CD4-positive, alpha-beta T cell treated with Interleukin-4 for 4 hours (primary cell): ENCODE measurements around the gene OR52E2.
"Not testable (repeated sequence)": the region's sequence is repeated elsewhere in the genome, so short reads cannot be mapped to it uniquely, and the experiment has no call there.

Source experiments
- DNase-seq: peaks from one replicate; pipeline ENCODE4 v3.0.0-alpha.2; 2020

Gene OR52E2

DNA sequence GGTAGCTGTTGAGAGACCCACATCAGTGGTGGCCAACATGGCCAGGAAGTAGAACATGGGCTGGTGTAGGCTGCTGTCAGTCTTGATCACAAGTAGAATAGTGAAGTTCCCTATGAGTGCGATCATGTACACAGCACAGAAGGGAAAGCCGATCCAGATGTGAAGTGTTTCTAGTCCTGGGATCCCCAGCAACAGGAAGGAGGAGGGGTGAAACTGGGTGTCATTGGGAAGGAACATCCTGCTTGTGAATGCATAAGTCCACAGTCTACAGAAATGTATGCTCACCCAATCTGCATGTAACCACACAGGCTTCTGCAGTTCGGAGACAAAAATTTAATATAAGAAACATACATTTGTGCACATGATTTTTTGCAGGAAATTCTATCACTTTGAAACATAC, at the start of gene OR52E2:
Gene OR52E2 (minus strand): TSS at position 237 of the 400 bp plus-strand sequence. CDS start 0 bp downstream, at position 237.
- no peak for DNase-seq

DNA sequence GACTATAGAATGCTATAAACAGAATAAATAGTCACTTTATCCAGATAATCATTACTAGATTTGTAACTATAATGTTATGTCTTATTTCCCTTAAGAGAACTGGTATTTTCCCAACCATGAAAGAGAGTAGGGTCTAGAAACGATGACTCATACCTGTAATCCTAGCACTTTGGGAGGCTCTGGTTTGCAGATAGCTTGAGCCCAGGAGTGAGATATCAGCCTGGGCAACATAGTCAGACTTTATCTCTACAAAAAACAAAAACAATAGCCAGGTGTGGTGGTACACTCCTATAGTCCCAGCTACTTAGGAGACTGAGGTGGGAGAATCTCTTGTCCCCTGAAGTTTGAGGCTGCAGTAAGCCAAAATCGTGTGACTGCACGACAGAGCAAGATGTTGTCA, 47.9 kb upstream of the OR52E2 start:
- DNase-seq, result no peak

DNA sequence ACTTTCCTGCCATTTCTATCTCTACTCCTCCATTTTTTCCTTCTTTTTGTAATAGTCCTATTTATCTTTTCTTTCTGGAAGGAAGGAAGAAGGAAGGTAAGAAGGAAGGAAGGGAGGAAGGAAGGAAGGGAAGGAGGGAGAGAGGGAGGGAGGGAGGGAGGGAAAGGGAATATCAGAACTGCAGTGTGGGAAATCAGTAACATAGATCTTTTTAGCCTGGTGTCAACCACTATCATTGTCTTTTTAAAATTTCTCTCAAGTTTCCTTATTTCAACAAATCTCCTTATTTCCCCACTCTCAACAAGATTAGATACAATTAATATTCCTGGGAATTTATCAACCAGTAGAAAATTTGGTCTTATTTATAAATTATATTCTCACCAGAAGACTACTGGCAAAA, 43.6 kb upstream of the OR52E2 start:
- no peak for DNase-seq

DNA sequence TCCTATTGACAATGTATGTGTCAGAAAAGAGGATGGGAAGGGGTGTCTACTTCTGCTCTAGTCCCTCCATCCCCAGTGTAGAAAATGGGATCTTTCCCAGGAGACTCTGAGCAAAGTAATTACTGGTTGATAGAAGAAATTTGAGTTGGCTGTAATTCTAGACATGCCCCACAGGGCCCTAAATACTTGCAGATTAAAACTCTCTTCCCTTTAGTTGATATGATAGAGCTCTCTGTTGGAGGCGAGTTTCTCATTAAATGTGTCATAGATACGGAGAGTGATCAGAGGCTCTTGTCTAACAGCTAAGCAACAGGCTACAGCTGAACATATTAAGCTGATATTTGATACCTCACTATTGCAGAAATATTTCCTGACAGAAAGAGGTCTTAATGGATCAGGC, 42.8 kb upstream of the OR52E2 start:
- DNase-seq, result no peak

DNA sequence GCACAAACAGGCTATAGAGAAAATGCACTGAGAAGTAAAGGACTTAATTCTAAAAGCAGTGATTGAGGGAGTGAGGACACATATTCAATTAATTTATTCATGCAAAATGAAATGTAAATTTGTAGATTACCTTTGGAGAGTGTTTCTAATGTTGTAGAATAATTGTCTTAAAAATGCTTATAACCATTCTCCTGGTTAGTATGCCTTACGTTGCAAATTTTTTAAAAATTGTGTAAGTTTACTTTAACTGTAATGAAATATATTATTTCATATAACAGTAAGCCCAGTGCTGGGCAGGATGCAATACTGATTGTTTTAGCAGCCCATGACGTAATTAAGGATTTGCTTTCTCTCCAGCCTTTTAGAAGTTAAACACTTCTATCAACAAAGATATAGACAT, 36.6 kb upstream of the OR52E2 start:
- DNase-seq, result no peak

DNA sequence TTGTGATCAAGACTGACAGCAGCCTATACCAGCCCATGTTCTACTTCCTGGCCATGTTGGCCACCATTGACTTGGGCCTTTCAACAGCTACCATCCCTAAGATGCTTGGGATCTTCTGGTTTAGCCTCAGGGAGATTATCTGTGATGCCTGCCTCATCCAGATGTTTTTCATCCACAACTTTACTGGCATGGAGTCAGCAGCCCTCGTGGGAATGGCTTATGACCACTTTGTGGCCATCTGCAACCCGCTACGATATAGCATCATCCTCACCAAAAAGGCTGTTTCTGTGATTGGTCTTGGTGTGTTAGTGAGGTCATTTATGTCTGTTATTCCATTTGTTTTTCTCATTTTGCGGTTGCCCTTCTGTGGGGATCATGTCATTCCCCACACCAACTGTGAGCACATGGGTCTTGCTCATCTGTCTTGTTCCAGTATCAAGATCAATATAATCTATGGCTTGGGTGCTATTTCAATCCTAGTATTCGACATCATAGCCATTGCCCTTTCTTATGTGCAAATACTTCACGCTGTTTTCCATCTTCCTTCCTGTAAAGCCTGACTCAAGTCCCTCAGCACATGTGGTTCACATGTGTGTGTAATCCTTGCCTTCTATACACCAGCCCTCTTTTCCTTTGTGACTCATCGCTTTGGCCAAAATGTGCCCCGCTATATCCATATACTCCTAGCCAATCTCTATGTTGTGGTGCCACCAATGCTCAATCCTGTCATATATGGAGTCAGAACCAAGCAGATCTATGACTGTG, 33.6 kb upstream of the OR52E2 start:
- no peak for DNase-seq

DNA sequence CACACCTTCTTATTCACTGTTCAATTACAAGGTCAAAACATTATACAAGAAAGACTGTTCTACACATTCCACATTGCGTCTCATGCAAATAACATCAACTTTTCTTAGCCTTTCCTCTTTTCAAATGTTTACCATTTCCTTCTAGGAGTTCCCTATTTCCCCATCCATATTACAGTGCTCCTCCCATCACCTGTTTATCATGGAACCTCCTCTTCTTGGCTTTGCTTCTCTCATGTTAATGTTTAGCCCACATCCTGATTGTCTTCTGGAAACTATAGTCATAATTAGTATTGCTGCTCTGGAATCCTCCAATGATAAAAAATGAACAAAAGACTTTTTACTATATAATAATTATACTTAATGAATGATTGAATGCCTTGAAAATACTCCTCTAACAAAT, 31.2 kb upstream of the OR52E2 start:
- no peak for DNase-seq

DNA sequence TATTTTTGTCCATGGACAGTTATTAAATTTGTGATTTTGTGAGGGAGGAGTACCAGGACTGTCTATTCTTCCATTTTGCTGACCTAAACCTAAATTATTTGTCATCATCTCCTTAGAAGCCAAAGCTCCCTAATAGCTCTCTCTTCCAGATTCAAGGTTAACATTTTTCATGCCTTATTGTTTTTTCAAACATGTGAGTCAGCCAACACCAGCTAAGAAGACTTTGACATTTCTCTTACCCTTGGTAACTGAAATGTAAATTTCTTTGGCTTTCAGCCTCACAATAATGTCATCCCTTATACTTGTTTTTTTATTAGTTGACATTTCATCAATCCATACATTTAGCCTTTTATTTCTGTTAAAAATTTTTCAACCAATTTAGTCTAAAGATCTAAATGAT, 29.1 kb upstream of the OR52E2 start:
- no peak for DNase-seq

DNA sequence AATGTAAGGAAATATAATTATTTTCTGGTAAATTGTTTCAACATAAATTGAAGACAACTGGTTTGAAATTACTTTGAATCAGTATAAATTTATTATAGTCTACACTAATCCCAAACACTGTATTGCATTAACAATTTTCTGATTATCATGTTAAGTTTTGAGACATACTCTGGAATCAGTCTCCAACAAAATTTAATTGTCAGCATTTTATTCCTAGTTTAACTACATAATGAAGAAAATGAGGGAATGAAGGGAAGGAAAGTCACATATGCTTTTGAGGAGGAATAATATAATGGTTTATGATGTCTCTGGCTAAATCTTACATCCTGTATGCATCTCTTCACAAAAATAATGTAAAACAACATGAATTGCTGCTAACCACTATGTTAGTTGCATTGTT, 24.2 kb upstream of the OR52E2 start:
- no peak for DNase-seq

DNA sequence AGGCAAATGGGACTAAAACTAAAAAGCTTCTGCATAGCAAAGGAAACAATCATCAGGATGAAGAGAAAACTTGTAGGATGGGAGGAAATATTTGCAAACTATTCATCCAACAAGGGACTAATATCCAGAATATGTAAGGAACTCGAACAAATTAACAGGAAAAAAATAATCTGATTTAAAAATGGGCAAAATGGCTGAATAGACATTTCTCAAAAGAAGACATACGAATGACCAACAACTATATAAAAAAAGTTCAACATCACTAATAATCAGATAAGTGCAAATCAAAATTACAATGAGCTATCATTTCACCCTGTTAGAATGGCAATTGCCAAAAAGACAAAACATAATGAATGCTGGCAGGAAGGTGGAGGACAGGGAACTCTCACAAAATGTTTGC, 22.0 kb upstream of the OR52E2 start:
- DNase-seq, result no peak

DNA sequence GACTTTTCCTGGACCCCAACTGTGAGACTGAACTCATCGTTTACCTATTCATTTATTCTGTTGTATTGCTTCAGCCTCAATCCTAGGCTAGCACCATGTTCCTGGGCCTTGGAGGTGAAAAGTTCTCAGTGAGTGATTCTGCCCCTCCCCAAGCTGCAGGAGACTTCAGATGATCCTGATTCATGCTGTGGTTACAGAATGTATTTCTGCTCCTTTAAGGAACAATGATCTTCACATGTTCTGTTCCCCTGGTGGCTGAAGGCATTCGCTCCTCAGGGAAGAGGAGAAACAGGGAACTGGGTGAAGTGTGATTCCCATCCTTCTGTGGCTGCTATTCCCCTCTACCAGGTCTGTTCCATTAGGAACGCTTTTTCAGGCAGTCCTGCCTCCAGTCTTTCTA, 12.4 kb upstream of the OR52E2 start:
- no peak for DNase-seq

DNA sequence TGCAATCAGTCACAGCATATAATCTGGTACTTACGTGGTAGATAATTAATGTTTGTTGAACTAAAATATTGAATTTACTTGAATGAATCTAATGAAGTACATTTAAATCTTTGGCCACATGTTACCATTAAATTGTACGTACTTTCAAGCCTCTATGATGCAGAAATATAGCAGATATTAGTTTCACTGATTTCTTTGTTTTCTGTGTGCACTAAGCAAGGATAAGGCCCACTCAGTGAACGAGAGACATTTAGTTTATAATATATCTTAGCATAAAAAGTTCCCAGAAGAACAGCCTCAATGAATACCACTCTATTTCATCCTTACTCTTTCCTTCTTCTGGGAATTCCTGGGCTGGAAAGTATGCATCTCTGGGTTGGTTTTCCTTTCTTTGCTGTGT, 9.8 kb upstream of the OR52E2 start, which contains the start of gene OR52E1:
Gene OR52E1 (plus strand): TSS at position 301 of the 400 bp plus-strand sequence.
- no peak for DNase-seq

DNA sequence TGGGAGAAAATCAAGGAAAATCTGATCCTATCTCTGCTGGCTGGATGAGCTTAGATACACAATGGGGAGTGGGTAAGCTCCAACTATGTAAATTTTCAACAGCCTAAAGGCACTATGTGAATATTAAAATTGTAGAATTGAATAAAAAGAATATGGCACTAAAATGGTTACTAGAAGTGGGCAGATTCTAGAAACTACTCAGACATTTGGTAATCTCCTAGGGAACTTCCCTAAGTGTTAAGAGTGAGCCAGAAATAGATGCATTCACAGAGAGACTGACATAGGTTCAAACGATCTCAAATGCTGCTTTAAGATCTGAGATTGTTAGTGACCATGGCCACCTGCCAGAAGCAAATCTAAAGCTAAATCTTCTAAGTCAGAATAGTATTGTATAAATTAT, 5.6 kb upstream of the OR52E2 start:
- no peak for DNase-seq

DNA sequence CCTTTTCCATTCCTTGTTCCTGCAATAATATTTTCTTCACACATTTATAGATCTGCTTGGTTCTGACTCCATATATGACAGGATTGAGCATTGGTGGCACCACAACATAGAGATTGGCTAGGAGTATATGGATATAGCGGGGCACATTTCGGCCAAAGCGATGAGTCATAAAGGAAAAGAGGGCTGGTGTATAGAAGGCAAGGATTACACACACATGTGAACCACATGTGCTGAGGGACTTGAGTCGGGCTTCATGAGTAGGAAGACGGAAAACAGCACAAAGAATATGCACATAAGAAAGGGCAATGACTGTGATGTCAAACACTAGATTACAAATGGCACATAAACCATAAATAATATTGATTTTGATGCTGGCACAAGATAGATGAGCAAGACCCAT, 748 bp downstream of the OR52E2 start:
- not testable (repeated sequence) for DNase-seq

DNA sequence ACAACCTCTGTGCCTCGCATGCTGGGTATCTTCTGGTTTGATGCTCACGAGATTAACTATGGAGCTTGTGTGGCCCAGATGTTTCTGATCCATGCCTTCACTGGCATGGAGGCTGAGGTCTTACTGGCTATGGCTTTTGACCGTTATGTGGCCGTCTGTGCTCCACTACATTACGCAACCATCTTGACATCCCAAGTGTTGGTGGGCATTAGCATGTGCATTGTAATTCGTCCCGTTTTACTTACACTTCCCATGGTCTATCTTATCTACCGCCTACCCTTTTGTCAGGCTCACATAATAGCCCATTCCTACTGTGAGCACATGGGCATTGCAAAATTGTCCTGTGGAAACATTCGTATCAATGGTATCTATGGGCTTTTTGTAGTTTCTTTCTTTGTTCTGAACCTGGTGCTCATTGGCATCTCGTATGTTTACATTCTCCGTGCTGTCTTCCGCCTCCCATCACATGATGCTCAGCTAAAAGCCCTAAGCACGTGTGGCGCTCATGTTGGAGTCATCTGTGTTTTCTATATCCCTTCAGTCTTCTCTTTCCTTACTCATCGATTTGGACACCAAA, 12.6 kb downstream of the OR52E2 start:
- DNase-seq, result no peak

DNA sequence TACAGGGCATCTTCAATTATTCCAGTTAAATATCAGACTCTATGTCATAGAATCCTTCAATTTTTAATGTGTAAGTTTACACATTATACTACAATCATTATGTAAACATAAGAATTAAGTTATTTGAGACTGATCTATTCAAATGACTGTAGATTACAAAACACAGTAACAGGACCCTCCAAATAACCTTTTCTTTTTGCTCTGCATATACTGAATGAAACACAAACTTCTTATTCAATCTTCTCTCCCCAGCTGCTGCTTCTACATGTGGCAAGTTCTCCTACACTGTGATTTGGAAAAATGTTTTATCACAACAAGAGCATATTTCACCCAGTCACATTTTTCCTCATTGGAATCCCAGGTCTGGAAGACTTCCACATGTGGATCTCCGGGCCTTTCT, 13.2 kb downstream of the OR52E2 start, which contains the start of gene OR52J3:
Gene OR52J3 (plus strand): TSS at position 301 of the 400 bp plus-strand sequence. CDS start 0 bp downstream, at position 301.
- DNase-seq, result no peak

DNA sequence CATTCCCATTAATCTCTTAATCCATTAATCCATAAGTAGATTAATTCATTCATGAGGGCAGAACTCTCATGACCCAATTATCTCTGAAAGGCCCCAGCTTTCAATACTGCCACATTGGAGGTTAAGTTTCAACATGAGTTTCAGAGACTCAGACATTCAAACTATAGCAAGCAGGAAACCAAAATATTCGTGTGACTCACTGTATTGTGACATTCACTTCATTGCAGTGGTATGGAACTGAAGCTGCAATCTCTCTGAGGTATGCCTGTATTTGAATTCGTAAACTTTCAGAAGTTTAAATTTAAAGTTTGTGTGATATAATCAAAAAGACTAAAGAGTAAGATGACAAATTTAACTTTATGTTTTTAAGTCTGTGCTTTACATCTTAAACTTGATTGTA, 16.0 kb downstream of the OR52E2 start:
- no peak for DNase-seq

DNA sequence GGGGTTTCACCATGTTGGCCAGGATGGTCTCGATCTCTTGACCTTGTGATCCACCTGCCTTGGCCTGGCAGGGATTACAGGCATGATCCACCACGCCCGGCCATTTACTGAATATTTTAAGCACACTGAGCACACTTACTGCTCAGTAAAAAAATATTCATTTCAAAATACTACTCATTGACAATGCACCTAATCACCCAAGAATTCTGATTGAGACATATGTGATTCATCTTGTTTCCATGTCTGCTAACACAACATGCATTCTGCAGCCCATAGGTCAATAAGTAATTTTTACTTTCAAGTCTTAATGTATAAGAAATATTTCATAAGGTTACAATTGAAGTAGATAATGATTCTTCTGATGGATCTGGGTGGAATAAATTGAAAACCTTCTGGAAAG, 17.3 kb downstream of the OR52E2 start:
- DNase-seq, result no peak

DNA sequence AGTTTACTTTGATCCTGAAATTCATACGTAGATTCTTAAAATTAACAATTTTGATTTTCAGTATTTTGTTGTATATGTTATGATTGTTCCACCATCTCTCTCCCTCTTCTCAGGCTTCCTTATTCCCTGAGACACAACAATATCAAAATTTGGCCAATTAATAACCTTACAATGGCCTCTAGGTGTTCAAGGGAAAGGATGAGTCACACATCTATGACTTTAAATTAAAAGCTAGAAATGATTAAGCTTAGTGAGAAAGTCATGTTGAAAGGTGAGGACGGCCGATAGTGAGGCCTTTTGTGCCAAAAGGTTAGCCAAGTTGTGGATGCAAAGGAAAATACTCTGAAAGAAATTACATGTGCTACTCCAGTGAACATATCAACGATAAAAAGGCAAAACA, 18.6 kb downstream of the OR52E2 start:
- no peak for DNase-seq

DNA sequence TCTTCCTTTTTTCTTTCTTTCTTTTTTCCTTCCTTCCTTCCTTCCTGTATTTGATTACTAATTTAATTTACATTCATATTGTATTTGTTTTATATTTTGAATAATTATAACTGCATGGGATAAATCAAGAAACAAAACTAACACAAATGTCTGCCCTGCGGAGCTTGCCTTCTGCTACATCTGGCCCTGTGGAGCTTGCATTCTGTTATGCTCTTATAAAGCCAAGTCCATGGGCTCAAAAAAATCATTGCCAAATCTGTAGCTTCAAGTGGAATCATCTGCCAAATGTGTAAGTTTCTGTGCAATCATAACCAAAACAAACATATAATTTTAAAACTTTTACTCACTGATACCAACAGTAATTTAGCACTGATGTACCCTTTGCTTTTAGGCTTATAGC, 21.1 kb downstream of the OR52E2 start:
- DNase-seq, result no peak

DNA sequence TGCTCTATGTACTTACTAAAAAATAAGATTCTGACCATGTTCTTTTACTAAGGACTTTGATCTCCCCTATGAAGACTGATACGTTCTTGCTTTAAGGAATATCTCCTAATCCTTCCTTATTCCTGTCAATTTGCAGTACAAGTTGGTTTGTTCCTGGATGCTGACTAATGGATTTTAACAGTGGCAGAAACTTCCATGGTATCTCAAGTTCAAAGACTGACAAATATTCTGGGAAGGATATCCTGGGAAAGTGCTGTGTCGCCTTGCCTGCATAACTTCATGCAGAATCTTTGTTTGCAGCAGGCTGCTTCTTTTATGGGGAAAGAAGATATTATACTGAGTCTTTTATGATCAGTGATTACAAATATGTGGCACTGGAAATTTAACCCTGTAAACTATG, 21.5 kb downstream of the OR52E2 start:
- no peak for DNase-seq

DNA sequence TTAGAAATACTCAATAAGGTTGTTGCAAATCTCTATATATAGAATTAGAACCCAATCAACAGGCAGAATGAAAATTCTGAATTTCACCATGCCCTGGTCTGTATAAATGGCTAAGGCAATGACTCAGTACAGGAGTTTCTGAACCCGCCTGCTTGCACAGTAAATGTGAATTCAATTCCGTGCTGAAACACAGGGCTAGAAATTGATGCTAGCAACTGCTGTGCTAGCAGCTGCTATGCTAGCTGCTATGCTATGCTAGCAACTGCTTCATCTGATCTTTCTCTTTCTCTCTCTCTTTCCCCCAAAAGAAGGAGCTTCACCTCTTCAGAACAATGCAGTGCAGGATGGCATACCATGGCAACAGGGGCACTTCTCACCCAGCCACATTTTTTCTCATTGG, 22.8 kb downstream of the OR52E2 start:
- DNase-seq, result no peak

DNA sequence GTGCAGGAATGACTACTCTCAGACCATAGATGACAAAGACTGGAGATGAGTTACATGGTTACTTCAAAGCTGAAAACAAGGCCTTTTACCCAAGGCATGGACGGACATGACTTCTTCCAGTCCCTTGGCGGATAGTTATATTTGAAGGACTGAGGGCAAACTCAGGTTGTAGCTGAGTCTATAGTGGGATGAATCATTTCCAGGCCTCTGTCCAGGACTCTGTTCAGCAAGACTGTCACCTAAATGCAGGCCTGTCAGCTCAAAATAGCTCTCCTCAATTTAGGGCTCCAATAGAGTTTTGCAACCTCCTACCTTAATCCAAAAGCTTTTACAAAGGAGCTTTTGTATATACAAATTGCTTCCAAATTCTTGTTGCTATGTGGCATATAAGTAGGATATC, 37.4 kb downstream of the OR52E2 start:
- no peak for DNase-seq

DNA sequence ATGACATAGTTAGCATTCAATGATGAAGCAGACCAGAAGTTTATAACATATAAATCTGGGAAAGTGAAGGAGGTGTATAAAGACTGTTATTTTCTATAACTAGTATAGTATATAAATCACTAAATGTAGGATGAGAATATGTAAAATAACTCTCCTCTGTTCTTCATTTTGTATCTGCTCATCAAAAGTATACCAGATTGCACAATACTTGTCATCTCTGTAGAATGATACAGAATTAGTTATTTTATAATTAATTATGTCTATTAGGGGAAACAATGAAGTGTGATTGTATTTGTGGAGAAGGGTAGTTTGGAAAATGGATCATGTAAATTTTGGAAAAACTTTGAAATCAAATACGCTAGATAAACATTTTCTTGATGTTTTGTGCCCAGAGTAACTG, 46.4 kb downstream of the OR52E2 start:
- DNase-seq, result no peak

DNA sequence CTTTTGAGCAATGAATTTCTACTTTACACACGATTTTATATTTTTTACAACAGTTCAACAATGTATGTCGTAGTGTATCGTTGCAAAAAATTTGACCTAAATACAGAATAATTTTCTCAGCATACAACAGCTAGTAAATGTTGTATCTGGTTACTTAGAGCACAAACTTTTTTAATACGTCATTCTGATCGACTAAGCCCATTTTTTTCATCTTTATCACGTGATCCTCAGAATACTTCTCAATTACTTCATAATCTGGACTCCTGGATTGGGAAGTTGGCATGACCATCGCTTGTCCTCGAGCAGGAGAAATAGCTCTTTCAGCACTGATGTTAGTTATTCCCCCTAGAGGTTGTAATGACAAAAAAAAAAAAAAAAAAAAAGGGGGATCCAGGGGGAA, 48.2 kb downstream of the OR52E2 start:
- no peak for DNase-seq
